Activated CD8-positive, alpha-beta T cell treated with anti-CD3 and anti-CD28 coated beads for 36 hours (primary cell): ENCODE measurements around the gene TMEM176B. TPM values are rescaled to one million over a fixed set of nuclear protein-coding genes. Genes with fewer than 3 reads are reported as not detected.
A peak's percentile ranks its signal among the peaks of the same experiment; 100 is the strongest.

Source experiments
- ATAC-seq: fragments of 200-7000 bp; cut with Tn5 transposase; one replicate; pipeline ENCODE4 v1.10.0; 2021; ENCODE audit warnings: mild to moderate bottlenecking, moderate library complexity
- CTCF ChIA-PET: fragments of 350-600 bp; sonication (Branson Sonifier 250); formaldehyde crosslinking; loops from one replicate; lab custom pipeline; 2021; ENCODE audit warnings: antibody characterized with exemption; lab: Charles Lee
- POLR2A ChIA-PET: fragments of 350-600 bp; sonication (Branson Sonifier 250); formaldehyde crosslinking; loops from one replicate; lab custom pipeline; 2021; ENCODE audit warnings: antibody characterized with exemption; lab: Charles Lee
- DNase-seq: peaks from one replicate; pipeline ENCODE4 v3.0.0-alpha.2; 2020
- H3K27ac Mint-ChIP-seq: one replicate; pipeline ENCODE4 v1.8.0; 2021; ENCODE audit warnings: mild to moderate bottlenecking, mixed read lengths
- H3K27me3 Mint-ChIP-seq: one replicate; pipeline ENCODE4 v1.8.0; 2021; ENCODE audit warnings: mixed read lengths
- H3K36me3 Mint-ChIP-seq: one replicate; pipeline ENCODE4 v1.8.0; 2021; ENCODE audit warnings: low read depth, mixed read lengths
- H3K4me1 Mint-ChIP-seq: one replicate; pipeline ENCODE4 v1.8.0; 2021; ENCODE audit warnings: low read depth, mixed read lengths
- H3K4me3 Mint-ChIP-seq: one replicate; pipeline ENCODE4 v1.8.0; 2021; ENCODE audit warnings: mild to moderate bottlenecking, moderate library complexity, mixed read lengths
- H3K9me3 Mint-ChIP-seq: one replicate; pipeline ENCODE4 v1.8.0; 2021; ENCODE audit warnings: mixed read lengths
- CTCF ChIP-seq: fragments of 200-600 bp; IDR thresholded peaks from one replicate; pipeline ENCODE4 v1.8.0; 2022; ENCODE audit warnings: antibody characterized with exemption, mild to moderate bottlenecking
- intact Hi-C: fragments of 100-400 bp; cut with micrococcal nuclease; formaldehyde crosslinking; loops from one replicate; pipeline ENCODE4 v1.10.0; 2022
- total RNA-seq, 2 experiments: library from RNA; stranded (reverse); gene quantifications; one replicate each; pipeline ENCODE4 v1.2.3, GENCODE V29; 2021

The TMEM176B gene
- total RNA-seq, 2 experiments from 2014 or later = not detected

- ChIA-PET CTCF (interaction anchor here (6.4 kb wide), 1 partner anchor 304 kb away, joined by 93 read pairs; the partner anchor contains the start of gene GIMAP8), POLR2A (interaction anchor here (0.7 kb wide), 1 partner anchor 10 kb away, joined by 5 read pairs; no protein-coding TSS in a partner anchor)
- peaks cover 6% of the 10 kb centered on the region for H3K9me3 Mint-ChIP-seq
- H3K36me3 Mint-ChIP-seq = peaks cover 11% of the 10 kb centered on the region
- H3K27ac Mint-ChIP-seq = peak overlapping the region; percentile 77
- no peaks in the 10 kb centered on the region for H3K27me3 Mint-ChIP-seq
- peaks cover 93% of the 10 kb centered on the region for H3K4me1 Mint-ChIP-seq
- TF ChIP-seq CTCF = no peak
- intact Hi-C loops = loop anchor here (10.0 kb wide), 1 partner anchor 397 kb away; no protein-coding TSS in a partner anchor
- H3K4me3 Mint-ChIP-seq = no peak overlapping the region
- peak; percentile 51 for DNase-seq
- no peak for ATAC-seq
Observed at GRCh38 chr7:150751702-150752101, 48.5 kb downstream of the TMEM176B start.

GRCh38 chr7:150748376-150748775 is 51.8 kb downstream of the TMEM176B start:
- ATAC-seq (peak; percentile 43), DNase-seq (no peak)
- H3K27me3 Mint-ChIP-seq = no peaks in the 10 kb centered on the region
- peak overlapping the region; percentile 84 for H3K27ac Mint-ChIP-seq
- TF ChIP-seq CTCF = no peak
- H3K9me3 Mint-ChIP-seq = peaks cover 6% of the 10 kb centered on the region
- POLR2A ChIA-PET = interaction anchor here (0.7 to 2.8 kb wide), 7 partner anchors 10 to 298 kb away, joined by 3 to 21 read pairs (median 6); partner anchors contain the start of genes GIMAP5 and GIMAP8
- CTCF ChIA-PET = interaction anchor here (1.3 to 2.5 kb wide), 3 partner anchors 116 to 299 kb away, joined by 3 to 6 read pairs (median 4); partner anchors contain the start of gene GIMAP6
- H3K4me3 Mint-ChIP-seq = no peak overlapping the region
- intact Hi-C loops = no loop called here
- H3K36me3 Mint-ChIP-seq = peaks cover 39% of the 10 kb centered on the region
- H3K4me1 Mint-ChIP-seq = peaks cover 92% of the 10 kb centered on the region

- peak overlapping the region; percentile 84 for H3K27ac Mint-ChIP-seq
- H3K36me3 Mint-ChIP-seq = peaks cover 54% of the 10 kb centered on the region
- H3K4me1 Mint-ChIP-seq = peaks cover 96% of the 10 kb centered on the region
- H3K4me3 Mint-ChIP-seq = peak overlapping the region; percentile 7
- no peaks in the 10 kb centered on the region for H3K27me3 Mint-ChIP-seq
- intact Hi-C loops = no loop called here
- ChIA-PET CTCF (interaction anchor here (0.7 to 1.8 kb wide), 4 partner anchors 30 to 298 kb away, joined by 3 to 4 read pairs (median 3); no protein-coding TSS in a partner anchor), POLR2A (interaction anchor here (0.9 to 2.8 kb wide), 5 partner anchors 9 to 296 kb away, joined by 3 to 21 read pairs (median 6); partner anchors contain the start of genes GIMAP1, GIMAP5 and GIMAP8)
- TF ChIP-seq CTCF = no peak
- DNase-seq = no peak
- H3K9me3 Mint-ChIP-seq = peaks cover 4% of the 10 kb centered on the region
- no peak for ATAC-seq
Observed at GRCh38 chr7:150746921-150747320, 53.2 kb downstream of the TMEM176B start.

GRCh38 chr7:150745876-150746275 is 54.3 kb downstream of the TMEM176B start:
- Mint-ChIP-seq H3K27me3 (no peaks in the 10 kb centered on the region), H3K27ac (peak overlapping the region; percentile 94), H3K36me3 (peaks cover 64% of the 10 kb centered on the region), H3K9me3 (peaks cover 4% of the 10 kb centered on the region), H3K4me3 (peak overlapping the region; percentile 42), H3K4me1 (peaks cover 97% of the 10 kb centered on the region)
- CTCF ChIA-PET = interaction anchor here (1.6 to 2.8 kb wide), 3 partner anchors 8 to 30 kb away, joined by 7 to 8 read pairs (median 8); partner anchors contain the start of gene GIMAP1
- no peak for DNase-seq
- POLR2A ChIA-PET = interaction anchor here (1.1 to 2.8 kb wide), 3 partner anchors 8 to 264 kb away, joined by 3 to 21 read pairs (median 4); partner anchors contain the start of genes GIMAP2 and GIMAP5
- ATAC-seq = no peak
- intact Hi-C loops = no loop called here
- no peak for TF ChIP-seq CTCF

GRCh38 chr7:150745086-150745485 is 55.1 kb downstream of the TMEM176B start:
- TF ChIP-seq CTCF = no peak
- DNase-seq (no peak), ATAC-seq (no peak)
- POLR2A ChIA-PET = interaction anchor here (0.6 to 2.3 kb wide), 11 partner anchors 8 to 294 kb away, joined by 3 to 7 read pairs (median 4); partner anchors contain the start of genes GIMAP1, GIMAP2, GIMAP7 and GIMAP8
- H3K4me3 Mint-ChIP-seq = peak overlapping the region; percentile 42
- H3K27ac Mint-ChIP-seq = peak overlapping the region; percentile 94
- H3K4me1 Mint-ChIP-seq = peaks cover 97% of the 10 kb centered on the region
- H3K9me3 Mint-ChIP-seq = peaks cover 2% of the 10 kb centered on the region
- intact Hi-C loops = no loop called here
- H3K36me3 Mint-ChIP-seq = peaks cover 68% of the 10 kb centered on the region
- no peaks in the 10 kb centered on the region for H3K27me3 Mint-ChIP-seq
- CTCF ChIA-PET = interaction anchor here (0.8 to 2.8 kb wide), 5 partner anchors 8 to 107 kb away, joined by 3 to 8 read pairs (median 7); partner anchors contain the start of gene GIMAP1
